Myocyte (in vitro differentiated cells): ENCODE data around the gene FNBP1. TPM values are rescaled to one million over a fixed set of nuclear protein-coding genes. Genes with fewer than 3 reads are reported as not detected.

Experiments used
- DNase-seq: peaks from one replicate; pipeline ENCODE4 v3.0.0-alpha.2; 2012; ENCODE audit warnings: low read depth
- total RNA-seq: library from RNA; depleted of rRNA; stranded (reverse); fragments of >200 nt; gene quantifications from 2 replicates; pipeline ENCODE4 v1.2.3, GENCODE V29; 2014

Gene FNBP1
- total RNA-seq, 1 donor from 2014 or later, result 25.3 TPM

DNA sequence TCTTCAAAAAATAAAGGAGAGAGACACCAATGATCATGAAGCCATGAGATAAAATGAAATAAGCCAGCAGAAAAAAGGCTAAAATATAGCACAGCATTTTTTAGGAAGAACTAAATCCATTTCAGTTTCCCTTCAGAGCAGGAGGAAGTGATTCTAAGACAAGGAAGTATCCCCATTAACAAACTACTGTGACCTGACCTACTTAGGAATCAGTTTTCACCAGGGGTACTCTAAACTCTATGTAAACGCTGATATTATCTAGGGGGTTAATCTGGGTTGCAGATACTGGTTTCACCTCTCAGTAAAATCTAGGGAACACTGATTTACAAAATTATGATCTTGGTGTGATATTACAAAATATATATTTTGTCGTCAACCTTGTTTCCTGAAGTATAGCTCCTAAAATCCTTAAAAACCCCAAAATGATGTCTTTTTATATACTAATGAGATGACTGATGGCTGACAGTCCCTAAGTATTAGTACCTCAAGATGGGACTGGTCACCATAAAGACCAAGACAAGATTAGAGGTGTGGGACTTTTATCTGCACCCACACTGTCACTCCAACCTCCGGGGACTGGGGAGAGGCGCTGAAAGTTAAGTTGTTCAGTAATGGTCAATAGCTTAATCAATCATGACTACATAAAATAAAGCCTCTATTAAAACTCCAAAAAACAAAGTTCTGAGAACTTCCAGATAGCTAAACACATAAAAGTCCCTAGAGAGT, 2.9 kb upstream of the FNBP1 start:
- DNase-seq, result no peak

GRCh38 chr9:130043654-130044623, 950 bp upstream of the FNBP1 start:
- DNase-seq, result no peak

- peak; percentile 39 for DNase-seq
Measured at GRCh38 chr9:130042406-130042884, 544 bp downstream of the FNBP1 start.

- peak; percentile 36 for DNase-seq
Measured at GRCh38 chr9:130041648-130042405, 1.2 kb downstream of the FNBP1 start.

DNA sequence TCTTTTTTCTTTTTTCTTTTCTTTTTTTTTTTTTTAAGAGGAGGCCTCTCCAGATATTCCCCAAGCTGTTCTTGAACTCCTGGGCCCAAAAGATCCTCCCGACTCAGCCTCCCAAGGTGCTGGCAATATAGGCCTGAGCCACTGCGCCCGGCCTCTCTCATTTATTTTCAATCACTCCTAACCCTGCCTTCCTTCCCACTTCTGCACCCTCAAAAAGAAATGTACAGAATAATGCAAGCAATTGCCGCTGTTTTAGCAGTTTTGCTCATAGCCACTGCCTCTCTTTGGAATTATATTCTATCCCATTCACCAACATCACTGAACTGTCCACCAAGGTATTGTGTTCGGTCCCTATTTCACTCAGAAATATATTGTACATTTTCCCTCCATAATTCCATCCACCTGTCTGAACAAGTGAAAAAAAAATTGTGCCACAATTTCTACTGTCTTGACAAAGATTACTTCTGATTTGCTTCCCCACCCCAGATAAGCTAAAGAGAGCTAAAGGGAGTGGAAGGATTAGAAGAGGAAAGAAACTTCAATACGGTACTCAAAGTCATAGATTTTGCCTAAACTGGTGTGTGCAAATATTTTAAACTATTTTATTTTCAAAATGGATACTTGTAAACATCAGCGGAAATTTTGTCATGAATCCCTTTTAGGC, 1.9 kb downstream of the FNBP1 start:
- DNase-seq, result no peak

- no peak for DNase-seq
Measured at GRCh38 chr9:130039528-130040147, 3.4 kb downstream of the FNBP1 start.

GRCh38 chr9:130036099-130036498, 6.9 kb downstream of the FNBP1 start:
- DNase-seq, result no peak

GRCh38 chr9:130034570-130034969, 8.4 kb downstream of the FNBP1 start:
- DNase-seq, result peak; percentile 26

GRCh38 chr9:130030651-130031127, 12.3 kb downstream of the FNBP1 start:
- DNase-seq, result no peak

- DNase-seq, result no peak
Measured at GRCh38 chr9:130029223-130029973, 13.6 kb downstream of the FNBP1 start.

DNA sequence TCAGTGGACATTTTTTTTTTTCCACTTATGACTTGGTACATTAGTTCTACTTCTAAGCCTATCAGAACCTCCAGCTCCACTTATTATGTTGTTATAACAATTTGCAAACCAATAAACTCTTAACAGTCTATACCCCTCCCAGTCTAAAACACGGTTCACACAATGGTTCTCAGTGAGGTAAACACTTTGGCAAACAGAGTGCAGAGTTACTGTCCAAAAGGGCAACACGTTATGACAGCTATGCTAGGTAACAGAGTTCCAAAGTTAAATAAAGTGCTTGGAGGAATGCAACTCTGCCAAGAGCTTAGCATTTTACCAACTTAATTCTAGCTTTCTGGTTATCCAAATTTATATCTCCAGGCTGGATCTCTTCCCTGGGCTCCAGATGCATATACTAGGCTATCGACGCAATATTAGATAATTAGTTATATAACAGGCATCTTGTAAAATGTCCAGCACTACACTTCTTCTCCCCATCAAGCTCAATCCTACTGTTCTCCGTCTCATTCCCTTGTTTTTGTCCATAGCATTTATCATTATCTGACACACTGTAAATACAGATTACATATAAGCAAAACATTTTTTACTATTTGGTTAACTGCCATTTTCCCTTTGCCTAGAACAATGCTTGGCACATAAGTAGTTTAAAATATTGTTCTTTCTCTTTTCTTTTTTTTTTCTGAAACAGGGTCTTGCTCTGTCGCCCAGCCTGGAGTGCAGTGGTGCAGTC, 14.3 kb downstream of the FNBP1 start:
- DNase-seq, result no peak

GRCh38 chr9:130027533-130028365, 15.2 kb downstream of the FNBP1 start:
- no peak for DNase-seq

DNA sequence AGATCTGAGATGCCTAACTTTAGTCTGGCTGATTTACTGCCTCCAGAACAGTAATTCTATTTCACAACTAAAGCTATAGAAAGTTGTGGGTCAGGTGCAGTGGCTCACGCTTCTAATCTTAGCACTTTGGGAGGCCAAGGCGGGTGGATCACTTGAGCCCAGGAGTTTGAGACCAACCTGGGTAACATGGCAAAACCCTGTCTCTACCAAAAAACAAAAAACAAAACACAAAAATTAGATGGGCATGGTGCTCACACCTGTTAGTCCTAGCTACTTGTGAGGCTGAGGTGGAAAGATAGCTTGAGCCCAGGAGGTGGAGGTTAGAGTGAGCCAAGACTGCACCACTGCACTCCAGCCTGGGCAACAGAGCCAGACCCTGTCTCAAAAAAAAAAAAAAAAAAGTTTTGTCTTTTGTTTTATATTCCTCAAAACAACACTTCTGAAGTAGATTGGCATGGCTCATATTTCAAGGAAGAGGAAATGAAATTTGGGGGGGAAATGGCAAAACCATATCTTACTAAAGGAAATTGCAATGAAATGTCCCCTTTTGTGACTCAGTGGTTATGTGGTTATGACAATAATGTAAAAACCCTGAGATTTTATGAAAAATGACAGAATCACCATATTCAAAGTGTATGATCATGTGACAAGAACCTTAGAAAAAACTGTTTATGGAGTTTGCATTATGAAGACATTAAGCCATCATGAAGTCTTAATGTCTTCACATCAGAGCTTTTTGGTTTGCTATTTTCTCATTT, 16.2 kb downstream of the FNBP1 start:
- no peak for DNase-seq

GRCh38 chr9:130024597-130024994, 18.4 kb downstream of the FNBP1 start:
- DNase-seq, result no peak

DNA sequence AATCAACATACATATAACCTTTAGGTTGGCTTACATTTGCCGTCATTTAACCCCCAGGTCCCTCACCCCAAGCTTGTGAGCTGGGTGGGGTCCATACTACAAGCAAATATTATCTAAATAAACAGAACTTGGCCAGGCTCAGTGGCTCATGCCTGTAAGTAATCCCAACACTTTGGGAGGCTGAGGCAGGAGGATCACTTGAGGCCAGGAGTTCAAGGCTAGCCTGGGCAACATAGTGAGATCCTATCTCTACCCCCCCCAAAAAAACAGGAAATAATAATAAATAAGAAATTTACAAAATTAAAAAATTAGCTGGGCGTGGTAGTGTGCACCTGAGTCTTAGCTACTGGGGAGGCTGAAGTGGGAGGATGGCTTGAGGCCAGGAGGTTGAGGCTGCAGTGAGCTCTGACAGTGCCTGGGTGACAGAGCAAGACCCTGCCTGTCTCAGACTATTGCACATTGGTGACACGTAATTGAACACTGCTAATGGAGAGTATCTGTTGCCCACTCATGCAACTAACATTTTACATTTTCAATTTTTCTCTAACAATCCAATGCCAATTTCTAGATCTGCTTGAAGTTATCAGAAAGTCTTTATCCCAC, 18.9 kb downstream of the FNBP1 start:
- DNase-seq, result no peak

GRCh38 chr9:130023144-130023787, 19.7 kb downstream of the FNBP1 start:
- DNase-seq, result no peak
